Endothelial cell (in vitro differentiated cells): ENCODE results near the gene DIDO1. TPM values are rescaled to one million over a fixed set of nuclear protein-coding genes. Genes with fewer than 3 reads are reported as not detected.

Source experiments
- DNase-seq: peaks from one replicate; pipeline ENCODE4 v3.0.0; 2021; ENCODE audit warnings: low spot score
- H3K27ac Mint-ChIP-seq: one replicate; pipeline ENCODE4 v1.8.0; 2021; ENCODE audit warnings: mixed read lengths, inconsistent platforms; ENCODE audit not compliant: unreplicated experiment
- H3K27me3 Mint-ChIP-seq: one replicate; pipeline ENCODE4 v1.8.0; 2021; ENCODE audit warnings: mild to moderate bottlenecking, moderate library complexity, mixed read lengths, inconsistent platforms; ENCODE audit not compliant: unreplicated experiment
- H3K36me3 Mint-ChIP-seq: one replicate; pipeline ENCODE4 v1.8.0; 2021; ENCODE audit warnings: mild to moderate bottlenecking, low read depth, mixed read lengths, inconsistent platforms; ENCODE audit not compliant: unreplicated experiment
- H3K4me1 Mint-ChIP-seq: one replicate; pipeline ENCODE4 v1.8.0; 2021; ENCODE audit warnings: mild to moderate bottlenecking, mixed read lengths, inconsistent platforms; ENCODE audit not compliant: unreplicated experiment
- H3K4me3 Mint-ChIP-seq: one replicate; pipeline ENCODE4 v1.8.0; 2021; ENCODE audit warnings: mild to moderate bottlenecking, mixed read lengths, inconsistent platforms; ENCODE audit not compliant: unreplicated experiment
- H3K9me3 Mint-ChIP-seq: one replicate; pipeline ENCODE4 v1.8.0; 2021; ENCODE audit warnings: mixed read lengths, inconsistent platforms; ENCODE audit not compliant: unreplicated experiment
- total RNA-seq: library from RNA; stranded (reverse); fragmentation: NEBNext Ultra II Directional; extraction: Animal tissue kit (Norgen Biotek cat#: 25700); gene quantifications from one replicate; pipeline ENCODE4 v1.2.1, GENCODE V29; 2021; ENCODE audit not compliant: unreplicated experiment
- TF ChIP-seq, protein P1 (sequence below): fragments of 200-600 bp; sonication (generic); IDR thresholded peaks from one replicate; pipeline ENCODE4 v1.5.0; 2021; ENCODE audit warnings: antibody characterized with exemption; ENCODE audit not compliant: unreplicated experiment

The DIDO1 gene
- total RNA-seq, 1 donor from 2014 or later: 61.0 TPM

DNA sequence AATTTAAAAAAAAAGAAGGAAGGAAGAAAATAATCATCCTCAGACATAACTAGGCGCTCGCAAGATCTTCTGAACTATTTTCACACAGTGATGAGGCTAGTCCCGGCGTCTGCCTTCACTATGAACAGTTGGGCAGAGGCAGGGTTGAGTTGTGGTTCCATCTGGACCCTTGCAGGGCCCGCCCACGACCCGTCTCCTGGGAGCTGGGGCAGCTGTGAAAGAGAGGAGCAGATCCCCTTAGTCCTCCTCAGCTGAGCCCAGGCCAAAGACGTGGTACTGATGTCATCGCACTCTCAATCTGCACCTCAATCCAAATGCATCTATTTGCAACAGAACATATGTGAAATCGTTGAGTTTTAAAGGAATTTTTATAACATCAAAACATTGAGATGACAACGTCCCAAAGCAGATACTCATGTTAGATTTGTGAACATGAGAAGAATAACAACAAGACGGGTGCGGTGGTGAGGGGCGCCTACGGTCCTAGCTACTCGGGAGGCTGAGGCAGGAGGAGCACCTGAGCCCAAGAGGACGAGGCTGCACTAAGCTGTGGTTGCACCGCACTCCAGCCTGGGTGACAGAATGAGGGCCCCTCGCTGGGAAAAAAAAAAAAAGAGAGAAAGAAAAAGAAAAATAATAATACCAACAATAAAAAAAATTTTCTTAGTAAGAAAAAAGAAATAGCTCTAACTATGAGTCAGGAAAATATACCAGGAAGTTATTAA is 80.0 kb downstream of the DIDO1 start:
- TF ChIP-seq, protein P1, sequence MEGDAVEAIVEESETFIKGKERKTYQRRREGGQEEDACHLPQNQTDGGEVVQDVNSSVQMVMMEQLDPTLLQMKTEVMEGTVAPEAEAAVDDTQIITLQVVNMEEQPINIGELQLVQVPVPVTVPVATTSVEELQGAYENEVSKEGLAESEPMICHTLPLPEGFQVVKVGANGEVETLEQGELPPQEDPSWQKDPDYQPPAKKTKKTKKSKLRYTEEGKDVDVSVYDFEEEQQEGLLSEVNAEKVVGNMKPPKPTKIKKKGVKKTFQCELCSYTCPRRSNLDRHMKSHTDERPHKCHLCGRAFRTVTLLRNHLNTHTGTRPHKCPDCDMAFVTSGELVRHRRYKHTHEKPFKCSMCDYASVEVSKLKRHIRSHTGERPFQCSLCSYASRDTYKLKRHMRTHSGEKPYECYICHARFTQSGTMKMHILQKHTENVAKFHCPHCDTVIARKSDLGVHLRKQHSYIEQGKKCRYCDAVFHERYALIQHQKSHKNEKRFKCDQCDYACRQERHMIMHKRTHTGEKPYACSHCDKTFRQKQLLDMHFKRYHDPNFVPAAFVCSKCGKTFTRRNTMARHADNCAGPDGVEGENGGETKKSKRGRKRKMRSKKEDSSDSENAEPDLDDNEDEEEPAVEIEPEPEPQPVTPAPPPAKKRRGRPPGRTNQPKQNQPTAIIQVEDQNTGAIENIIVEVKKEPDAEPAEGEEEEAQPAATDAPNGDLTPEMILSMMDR: no peak
- Mint-ChIP-seq H3K9me3 (no peaks in the 10 kb centered on the region), H3K27me3 (peaks cover 2% of the 10 kb centered on the region), H3K36me3 (peaks cover 11% of the 10 kb centered on the region), H3K4me3 (no peak overlapping the region), H3K27ac (no peak overlapping the region), H3K4me1 (no peaks in the 10 kb centered on the region)
- DNase-seq: no peak

DNA sequence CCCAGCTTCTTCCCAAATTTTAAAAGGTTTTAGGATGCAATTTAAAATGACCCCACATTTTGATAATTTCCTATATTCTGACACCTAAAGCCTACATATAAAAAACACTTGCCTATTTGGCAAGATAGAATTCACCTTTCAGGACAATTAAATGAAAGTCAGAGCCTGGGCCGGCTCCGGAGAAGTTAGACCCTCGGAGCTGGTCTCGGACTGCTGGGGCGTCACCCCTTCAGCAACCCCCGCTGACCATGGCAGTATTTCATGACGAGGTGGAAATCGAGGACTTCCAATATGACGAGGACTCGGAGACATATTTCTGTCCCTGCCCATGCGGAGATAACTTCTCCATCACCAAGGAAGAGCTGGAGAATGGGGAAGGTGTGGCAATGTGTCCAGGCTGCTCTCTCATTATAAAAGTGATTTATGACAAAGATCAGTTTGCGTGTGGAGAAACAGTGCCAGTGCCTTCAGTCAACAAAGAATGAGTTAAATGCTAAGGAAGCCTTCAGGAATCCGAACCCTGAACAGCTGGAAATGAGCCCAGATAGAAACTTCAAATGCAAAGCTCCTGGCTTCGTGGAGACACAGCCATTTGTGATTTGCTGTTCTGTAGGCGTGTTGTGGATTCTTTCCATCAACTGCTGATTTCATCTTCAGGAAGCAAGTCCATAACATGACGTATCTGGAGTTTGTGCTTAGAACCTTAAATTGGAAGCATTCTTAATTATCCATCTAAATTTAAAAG is 80.7 kb downstream of the DIDO1 start:
- H3K4me1 Mint-ChIP-seq: no peaks in the 10 kb centered on the region
- no peak overlapping the region for H3K27ac Mint-ChIP-seq
- no peaks in the 10 kb centered on the region for H3K9me3 Mint-ChIP-seq
- TF ChIP-seq, protein P1: no peak
- H3K36me3 Mint-ChIP-seq: peaks cover 11% of the 10 kb centered on the region
- H3K4me3 Mint-ChIP-seq: peak overlapping the region; percentile 42
- no peaks in the 10 kb centered on the region for H3K27me3 Mint-ChIP-seq
- no peak for DNase-seq

DNA sequence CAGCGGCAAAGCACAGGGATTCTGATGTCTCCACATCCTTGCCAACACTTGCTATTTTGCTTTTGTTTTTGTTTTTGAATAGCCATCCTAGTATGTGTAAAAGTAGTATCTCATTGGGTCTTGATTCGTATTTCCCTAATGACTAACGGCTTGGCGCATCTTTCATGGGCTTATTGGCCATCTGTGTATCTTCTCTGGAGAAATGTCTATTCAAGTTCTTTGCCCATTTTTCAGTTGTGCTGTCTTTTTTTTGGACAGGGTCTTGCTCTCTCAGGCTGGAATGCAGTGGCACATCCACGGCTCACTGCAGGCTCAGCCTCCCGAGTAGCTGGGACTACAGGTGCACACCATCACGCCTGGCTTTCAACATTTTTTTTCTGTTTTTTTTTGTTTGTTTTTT is 82.1 kb downstream of the DIDO1 start:
- Mint-ChIP-seq H3K27me3 (no peaks in the 10 kb centered on the region), H3K27ac (no peak overlapping the region), H3K4me1 (no peaks in the 10 kb centered on the region), H3K4me3 (no peak overlapping the region), H3K9me3 (no peaks in the 10 kb centered on the region), H3K36me3 (peaks cover 11% of the 10 kb centered on the region)
- DNase-seq: no peak
- TF ChIP-seq, protein P1: no peak

DNA sequence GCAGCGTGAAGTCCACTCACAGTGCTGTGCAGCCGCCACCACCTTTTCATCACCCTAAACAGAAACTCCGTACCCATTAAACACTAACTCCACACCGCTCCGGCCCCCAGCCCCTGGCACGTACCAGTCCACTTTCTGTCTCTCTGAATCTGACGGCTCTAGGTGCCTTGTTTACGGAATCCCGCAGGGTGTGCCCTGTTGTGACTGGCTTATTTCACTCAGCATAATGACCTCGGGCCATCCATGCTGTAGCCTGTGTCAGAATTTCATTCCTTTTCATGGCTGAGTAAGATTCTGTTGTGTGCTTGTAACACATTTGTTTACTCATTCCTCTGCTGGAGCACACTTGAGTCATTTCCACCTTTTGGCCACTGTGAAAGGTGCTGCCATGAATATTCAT is 82.6 kb downstream of the DIDO1 start:
- Mint-ChIP-seq H3K27me3 (no peaks in the 10 kb centered on the region), H3K4me3 (no peak overlapping the region), H3K9me3 (no peaks in the 10 kb centered on the region), H3K36me3 (peaks cover 11% of the 10 kb centered on the region), H3K4me1 (no peaks in the 10 kb centered on the region), H3K27ac (no peak overlapping the region)
- DNase-seq: no peak
- TF ChIP-seq, protein P1: no peak

DNA sequence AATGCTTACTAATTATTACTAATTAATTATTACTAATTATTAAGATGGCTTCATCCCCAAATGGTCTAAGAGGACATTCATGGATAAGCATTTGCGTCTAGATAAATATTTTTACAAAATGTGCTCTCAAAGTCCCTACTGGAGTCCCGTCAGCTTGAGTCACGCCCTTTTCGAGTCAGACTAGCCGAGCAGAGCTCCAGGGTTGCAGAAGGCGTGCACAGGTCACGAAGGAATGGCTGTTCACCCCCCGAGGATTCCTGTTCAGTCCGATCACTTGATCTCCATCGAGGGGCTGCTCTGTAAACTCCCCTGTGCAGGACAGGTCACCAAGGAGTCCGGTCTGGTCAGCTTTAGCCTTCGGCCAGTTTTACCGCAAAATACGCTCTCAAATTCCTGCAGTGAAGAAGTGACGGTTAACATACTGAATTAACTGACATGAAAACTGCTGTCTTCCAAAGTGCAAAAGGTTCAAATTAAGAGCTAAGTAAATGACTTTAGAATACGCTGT is 84.5 kb downstream of the DIDO1 start:
- TF ChIP-seq, protein P1: no peak
- Mint-ChIP-seq H3K36me3 (peaks cover 11% of the 10 kb centered on the region), H3K4me1 (no peaks in the 10 kb centered on the region), H3K27me3 (no peaks in the 10 kb centered on the region), H3K4me3 (no peak overlapping the region), H3K27ac (no peak overlapping the region), H3K9me3 (no peaks in the 10 kb centered on the region)
- no peak for DNase-seq
